Testis (tissue), 3 donors: ENCODE data around the gene GATA1. TPM values are rescaled to one million over a fixed set of nuclear protein-coding genes. Genes with fewer than 3 reads are reported as not detected.

Source experiments
- DNase-seq: peaks from one replicate; pipeline ENCODE4 v3.0.0-alpha.2; 2019
- H3K27ac ChIP-seq, 2 donors: fragments of 200-600 bp; sonication (generic); one replicate each; pipeline ENCODE4 v1.5.1; 2019
- H3K27me3 ChIP-seq: fragments of 200-600 bp; sonication (generic); one replicate; pipeline ENCODE4 v1.5.1; 2019
- H3K36me3 ChIP-seq: fragments of 200-600 bp; sonication (generic); one replicate; pipeline ENCODE4 v1.5.1; 2017; ENCODE audit warnings: low read depth; ENCODE audit errors: missing control alignments
- H3K4me1 ChIP-seq: fragments of 200-600 bp; sonication (generic); one replicate; pipeline ENCODE4 v1.5.1; 2019
- H3K4me3 ChIP-seq, 2 donors: fragments of 200-600 bp; sonication (generic); one replicate each; pipeline ENCODE4 v1.5.1; 2017 to 2019
- H3K9me3 ChIP-seq: fragments of 200-600 bp; sonication (generic); one replicate; pipeline ENCODE4 v1.5.1; 2017
- CTCF ChIP-seq, 3 experiments: fragments of 450-650 bp in 2 of 3; fragments of 200-600 bp in 1 of 3; sonication (generic) in 1 of 3; IDR thresholded peaks; one replicate each; pipeline ENCODE4 v1.5.1; 2016 to 2019; ENCODE audit warnings: antibody characterized with exemption in 3 of 3, mild to moderate bottlenecking in 2 of 3, moderate library complexity in 1 of 3
- POLR2A ChIP-seq: fragments of 450-650 bp; IDR thresholded peaks from one replicate; pipeline ENCODE4 v1.6.1; 2017; ENCODE audit warnings: antibody characterized with exemption, mild to moderate bottlenecking, moderate library complexity
- WGBS, 2 donors: methylation state at CpG; one replicate each; pipeline ENCODE4 v1.1.5; 2018; 5-methylcytosine and 5-hydroxymethylcytosine counted together
- intact Hi-C: fragments of 100-400 bp; cut with DNase I; formaldehyde crosslinking; loops from one replicate; pipeline ENCODE4 v1.15.1; 2023; ENCODE audit warnings: low total_unique reads
- polyA plus RNA-seq: library from polyadenylated mRNA; stranded (reverse); fragments of 350-450 nt; fragmentation: Illumina TruSeq; extraction: RNeasy Lipid Tissue Mini Kit (QIAGEN cat#74804); gene quantifications from one replicate; pipeline ENCODE4 v1.2.3, GENCODE V29; 2014; ENCODE audit warnings: low read depth, low replicate concordance; ENCODE audit not compliant: insufficient read depth
- total RNA-seq, 2 donors: library from RNA; depleted of rRNA; stranded (reverse); fragments of >200 nt; gene quantifications; one replicate each; pipeline ENCODE4 v1.2.3, GENCODE V29; 2016

GATA1 gene
- total and polyA plus RNA-seq, 3 donors from 2014 or later: 0.24 to 1.3 TPM; not detected in 1

GRCh38 chrX:48745222-48745621, 41.2 kb upstream of the GATA1 start:
- H3K27me3 ChIP-seq: no peaks in the 10 kb centered on the region
- no peaks in the 10 kb centered on the region for H3K4me1 ChIP-seq
- 83 to 92% methylated on average over 4 of the region's 4 CpGs for WGBS, 2 donors
- H3K27ac ChIP-seq: no peak overlapping the region
- H3K4me3 ChIP-seq: no peak overlapping the region
- H3K9me3 ChIP-seq: no peaks in the 10 kb centered on the region
- no peaks in the 10 kb centered on the region for H3K36me3 ChIP-seq
- DNase-seq: no peak
- no peak for TF ChIP-seq POLR2A
- TF ChIP-seq CTCF (IDR thresholded peaks at IDR 0.05): no peak
- intact Hi-C loops: no loop called here

- H3K4me1 ChIP-seq: no peaks in the 10 kb centered on the region
- H3K36me3 ChIP-seq: no peaks in the 10 kb centered on the region
- H3K27me3 ChIP-seq: no peaks in the 10 kb centered on the region
- 59 to 72% methylated on average over 7 to 8 of the region's 8 CpGs for whole genome bisulfite sequencing, 2 donors
- TF ChIP-seq POLR2A: no peak
- TF ChIP-seq CTCF (IDR thresholded peaks at IDR 0.05): no peak
- DNase-seq: no peak
- no peaks in the 10 kb centered on the region for H3K9me3 ChIP-seq
- H3K27ac ChIP-seq: no peak overlapping the region
- intact Hi-C loops: no loop called here
- no peak overlapping the region for H3K4me3 ChIP-seq
Observed at GRCh38 chrX:48747415-48748016, 38.9 kb upstream of the GATA1 start.

GRCh38 chrX:48749182-48749581, 37.2 kb upstream of the GATA1 start:
- WGBS, 2 donors: 90 to 96% methylated on average over 5 of the region's 5 CpGs
- Histone ChIP-seq H3K27me3 (no peaks in the 10 kb centered on the region), H3K4me3 (no peak overlapping the region), H3K4me1 (no peaks in the 10 kb centered on the region), H3K27ac (no peak overlapping the region), H3K9me3 (no peaks in the 10 kb centered on the region), H3K36me3 (no peaks in the 10 kb centered on the region)
- TF ChIP-seq CTCF (IDR thresholded peaks at IDR 0.05) (no peak), POLR2A (no peak)
- DNase-seq: no peak
- intact Hi-C loops: no loop called here

GRCh38 chrX:48751343-48751742, 35.0 kb upstream of the GATA1 start:
- 94 to 96% methylated on average over 3 of the region's 3 CpGs for WGBS, 2 donors
- TF ChIP-seq CTCF (IDR thresholded peaks at IDR 0.05): no peak
- TF ChIP-seq POLR2A: no peak
- H3K4me1 ChIP-seq: no peaks in the 10 kb centered on the region
- no peak for DNase-seq
- no peak overlapping the region for H3K27ac ChIP-seq
- intact Hi-C loops: no loop called here
- H3K27me3 ChIP-seq: no peaks in the 10 kb centered on the region
- no peak overlapping the region for H3K4me3 ChIP-seq
- no peaks in the 10 kb centered on the region for H3K36me3 ChIP-seq
- no peaks in the 10 kb centered on the region for H3K9me3 ChIP-seq

GRCh38 chrX:48752498-48752897, 33.9 kb upstream of the GATA1 start:
- H3K9me3 ChIP-seq: no peaks in the 10 kb centered on the region
- DNase-seq: no peak
- H3K4me1 ChIP-seq: no peaks in the 10 kb centered on the region
- WGBS, 2 donors: 81 to 85% methylated on average over 3 to 7 of the region's 7 CpGs
- H3K27ac ChIP-seq: no peak overlapping the region
- intact Hi-C loops: no loop called here
- H3K4me3 ChIP-seq: no peak overlapping the region
- no peak for TF ChIP-seq POLR2A
- no peak for TF ChIP-seq CTCF (IDR thresholded peaks at IDR 0.05)
- no peaks in the 10 kb centered on the region for H3K27me3 ChIP-seq
- no peaks in the 10 kb centered on the region for H3K36me3 ChIP-seq
